ENCODE data around the gene IFITM1.

DNA sequence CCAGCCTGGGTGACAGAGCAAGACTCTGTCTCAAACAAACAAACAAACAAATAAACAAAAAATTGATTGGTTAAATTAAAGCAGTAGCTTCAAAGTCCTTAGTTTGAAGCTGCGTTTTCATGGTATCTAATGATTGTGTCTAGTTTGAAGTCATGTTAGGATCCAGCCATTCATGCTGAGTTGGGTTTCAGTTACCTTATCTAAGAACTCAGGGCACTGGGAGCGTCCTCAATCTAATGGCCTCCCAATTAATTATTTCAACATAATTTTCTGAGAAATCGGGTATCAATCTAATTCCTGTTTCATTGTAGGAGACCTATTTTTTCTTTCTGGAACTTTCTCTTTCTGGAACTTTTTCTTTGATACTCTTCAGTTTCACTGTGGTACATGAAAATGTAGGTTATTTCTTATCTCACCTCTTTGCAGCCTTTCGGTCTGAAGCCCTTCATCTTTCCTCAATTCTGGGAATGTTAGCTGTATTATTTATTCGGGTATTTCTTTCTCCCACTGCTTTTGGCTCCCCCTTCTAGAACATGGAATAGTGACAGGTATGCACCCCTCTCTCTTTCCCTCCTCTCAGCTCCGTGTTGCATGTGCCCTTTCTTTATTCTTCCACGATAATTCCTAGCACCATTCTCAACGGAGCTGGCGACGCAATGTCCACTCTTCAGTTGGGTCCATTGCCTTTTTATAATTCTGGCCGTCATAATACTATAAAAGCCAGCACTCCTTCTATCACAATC, 31.2 kb downstream of the IFITM1 start:
- TF ChIP-seq POLR2A (IDR thresholded peaks at IDR 0.05; ENCODE audit: low read depth, low read length), result no peak
- TF ChIP-seq POU2F2 (IDR thresholded peaks at IDR 0.05; ENCODE audit: low read depth, low read length), result no peak
- no peak for TF ChIP-seq POLR2AphosphoS5 (IDR thresholded peaks at IDR 0.05; ENCODE audit: low read depth, low read length)
- no peak for TF ChIP-seq TAF1 (IDR thresholded peaks at IDR 0.05; ENCODE audit: low read depth, low read length)

All from GM12891 (cell line).